CD4-positive, alpha-beta T cell treated with Interleukin-21 for 1 hour (primary cell): ENCODE data around the gene VSIG2.

Experiments
- DNase-seq: peaks from one replicate; pipeline ENCODE4 v3.0.0-alpha.2; 2020

The VSIG2 gene

GRCh38 chr11:124762624-124763155 lies 10.6 kb upstream of the VSIG2 start:
- no peak for DNase-seq

GRCh38 chr11:124762105-124762623 lies 10.1 kb upstream of the VSIG2 start, which contains the start of gene ESAM:
ESAM (minus strand) TSS chr11:124762290; CDS start chr11:124762154, 136 bp downstream.
- peak; percentile 74 for DNase-seq

- no peak for DNase-seq
Observed at GRCh38 chr11:124761301-124762104, 9.4 kb upstream of the VSIG2 start.

GRCh38 chr11:124760806-124761205 lies 8.8 kb upstream of the VSIG2 start:
- DNase-seq: no peak

GRCh38 chr11:124760205-124760652 lies 8.2 kb upstream of the VSIG2 start:
- no peak for DNase-seq

GRCh38 chr11:124759266-124760204 lies 7.5 kb upstream of the VSIG2 start:
- no peak for DNase-seq

GRCh38 chr11:124758355-124759265 lies 6.6 kb upstream of the VSIG2 start:
- peak; percentile 68 for DNase-seq

GRCh38 chr11:124757320-124757719 lies 5.3 kb upstream of the VSIG2 start:
- no peak for DNase-seq

- no peak for DNase-seq
Observed at GRCh38 chr11:124756753-124757227, 4.7 kb upstream of the VSIG2 start.

- no peak for DNase-seq
Observed at GRCh38 chr11:124756033-124756752, 4.1 kb upstream of the VSIG2 start.

GRCh38 chr11:124754710-124755109 lies 2.7 kb upstream of the VSIG2 start:
- no peak for DNase-seq

GRCh38 chr11:124754309-124754708 lies 2.3 kb upstream of the VSIG2 start:
- no peak for DNase-seq

GRCh38 chr11:124753624-124754023 lies 1.6 kb upstream of the VSIG2 start:
- no peak for DNase-seq

GRCh38 chr11:124753205-124753604 lies 1.1 kb upstream of the VSIG2 start:
- DNase-seq: no peak

GRCh38 chr11:124752471-124753102 lies 532 bp upstream of the VSIG2 start:
- DNase-seq: no peak

GRCh38 chr11:124751391-124751740 lies 689 bp downstream of the VSIG2 start:
- no peak for DNase-seq

GRCh38 chr11:124749912-124750311 lies 2.1 kb downstream of the VSIG2 start:
- no peak for DNase-seq

GRCh38 chr11:124748481-124749343 lies 3.3 kb downstream of the VSIG2 start:
- no peak for DNase-seq

GRCh38 chr11:124748100-124748418 lies 4.0 kb downstream of the VSIG2 start:
- no peak for DNase-seq
